ENCODE results near the gene CTSA.

The CTSA gene

GRCh38 chr20:45920462-45921336 is 29.6 kb downstream of the CTSA start:
- CTCF ChIA-PET, result interaction anchor here (0.8 to 0.9 kb wide), 2 partner anchors 12 to 13 kb away, joined by 3 to 4 read pairs; no protein-coding TSS in a partner anchor
- POLR2A ChIA-PET, result interaction anchor here (1.9 kb wide), 1 partner anchor 14 kb away, joined by 13 read pairs; the partner anchor contains the start of gene PCIF1
- no peak for TF ChIP-seq CTCF (IDR thresholded peaks at IDR 0.05; ENCODE audit: insufficient read depth, low read length, missing control alignments)
- DNase-seq (ENCODE audit: low read depth, low spot score), result no peak
- no peak overlapping the region for H3K4me3 ChIP-seq (ENCODE audit: low read depth, low read length)

- POLR2A ChIA-PET, result interaction anchor here (4.8 kb wide), 1 partner anchor 13 kb away, joined by 31 read pairs; the partner anchor contains the start of gene PCIF1
- CTCF ChIA-PET, result interaction anchor here (2.0 kb wide), 1 partner anchor 12 kb away, joined by 5 read pairs; no protein-coding TSS in a partner anchor
- no peak for TF ChIP-seq CTCF (IDR thresholded peaks at IDR 0.05; ENCODE audit: insufficient read depth, low read length, missing control alignments)
- no peak overlapping the region for H3K4me3 ChIP-seq (ENCODE audit: low read depth, low read length)
- no peak for DNase-seq (ENCODE audit: low read depth, low spot score)
Observed at GRCh38 chr20:45921337-45922189, 30.4 kb downstream of the CTSA start.

GRCh38 chr20:45924391-45925261 is 33.5 kb downstream of the CTSA start:
- H3K4me3 ChIP-seq (ENCODE audit: low read depth, low read length), result no peak overlapping the region
- no peak for DNase-seq (ENCODE audit: low read depth, low spot score)
- no peak for TF ChIP-seq CTCF (IDR thresholded peaks at IDR 0.05; ENCODE audit: insufficient read depth, low read length, missing control alignments)
- ChIA-PET POLR2A (interaction anchor here (1.1 to 4.8 kb wide), 2 partner anchors 10 to 12 kb away, joined by 4 to 31 read pairs; partner anchors contain the start of gene PCIF1), CTCF (interaction anchor here (1.2 to 1.9 kb wide), 3 partner anchors 9 to 45 kb away, joined by 4 to 5 read pairs (median 4); no protein-coding TSS in a partner anchor)

GRCh38 chr20:45925821-45926506 is 34.8 kb downstream of the CTSA start:
- no peak overlapping the region for H3K4me3 ChIP-seq (ENCODE audit: low read depth, low read length)
- CTCF ChIA-PET, result interaction anchor here (0.7 to 1.9 kb wide), 2 partner anchors 7 to 36 kb away, joined by 3 to 4 read pairs; no protein-coding TSS in a partner anchor
- DNase-seq (ENCODE audit: low read depth, low spot score), result no peak
- POLR2A ChIA-PET, result interaction anchor here (4.8 kb wide), 1 partner anchor 8 kb away, joined by 31 read pairs; the partner anchor contains the start of gene PCIF1
- no peak for TF ChIP-seq CTCF (IDR thresholded peaks at IDR 0.05; ENCODE audit: insufficient read depth, low read length, missing control alignments)

- no peak for DNase-seq (ENCODE audit: low read depth, low spot score)
- TF ChIP-seq CTCF (IDR thresholded peaks at IDR 0.05; ENCODE audit: insufficient read depth, low read length, missing control alignments), result no peak
- ChIA-PET POLR2A (interaction anchor here (4.8 kb wide), 1 partner anchor 8 kb away, joined by 31 read pairs; the partner anchor contains the start of gene PCIF1), CTCF (interaction anchor here (0.8 kb wide), 1 partner anchor 37 kb away, joined by 3 read pairs; no protein-coding TSS in a partner anchor)
- no peak overlapping the region for H3K4me3 ChIP-seq (ENCODE audit: low read depth, low read length)
Observed at GRCh38 chr20:45926731-45927070, 35.6 kb downstream of the CTSA start.

Data from AG04449 (cell line).